Mesodermal cell (in vitro differentiated cells): ENCODE data around the gene CHI3L2.

Source experiments
- H3K27ac ChIP-seq: 2 replicates; pipeline ENCODE4 v1.7.0; 2013; ENCODE audit warnings: mild to moderate bottlenecking, low read depth, low read length, moderate library complexity; ENCODE audit not compliant: severe bottlenecking
- H3K36me3 ChIP-seq: 2 replicates; pipeline ENCODE4 v1.7.1; 2013; ENCODE audit warnings: mild to moderate bottlenecking, low read length, moderate library complexity; ENCODE audit not compliant: control insufficient read depth, insufficient read depth
- H3K4me1 ChIP-seq: one replicate; pipeline ENCODE4 v1.7.1; 2013; ENCODE audit warnings: mild to moderate bottlenecking, low read length; ENCODE audit not compliant: insufficient read depth, control insufficient read depth, poor library complexity, severe bottlenecking
- H3K4me3 ChIP-seq: 2 replicates; pipeline ENCODE4 v1.7.0; 2013; ENCODE audit warnings: low read length, control low read depth, mild to moderate bottlenecking; ENCODE audit not compliant: insufficient read depth, poor library complexity, severe bottlenecking; ENCODE audit errors: extremely low read depth
- H3K9me3 ChIP-seq: 2 replicates; pipeline ENCODE4 v1.7.1; 2013; ENCODE audit warnings: mild to moderate bottlenecking, low read length, moderate library complexity; ENCODE audit not compliant: control insufficient read depth
- WGBS, 2 experiments: methylation state at CpG; one replicate each; pipeline ENCODE4 v1.1.5; 2013; ENCODE audit warnings: missing lambda C conversion rate in 2 of 2; ENCODE audit not compliant: insufficient coverage in 2 of 2; 5-methylcytosine and 5-hydroxymethylcytosine counted together

CHI3L2 gene

GRCh38 chr1:111195002-111195684, 32.4 kb upstream of the CHI3L2 start:
- Histone ChIP-seq H3K36me3 (no peaks in the 10 kb centered on the region), H3K27ac (no peak overlapping the region), H3K4me3 (no peak overlapping the region), H3K4me1 (peaks cover 24% of the 10 kb centered on the region), H3K9me3 (no peaks in the 10 kb centered on the region)
- WGBS, 2 experiments: 81 to 92% methylated on average over 2 to 3 of the region's 4 CpGs

GRCh38 chr1:111196213-111196612, 31.3 kb upstream of the CHI3L2 start:
- Histone ChIP-seq H3K4me1 (peaks cover 27% of the 10 kb centered on the region), H3K4me3 (no peak overlapping the region)
- WGBS, 2 experiments: 70 to 94% methylated on average over 1 to 2 of the region's 2 CpGs

GRCh38 chr1:111197598-111198284, 29.8 kb upstream of the CHI3L2 start:
- 51 to 67% methylated on average over 2 to 5 of the region's 6 CpGs for WGBS, 2 experiments
- H3K36me3 ChIP-seq: no peaks in the 10 kb centered on the region
- no peak overlapping the region for H3K4me3 ChIP-seq

More at GRCh38 chr1:111196213-111196612, 31.3 kb upstream of the CHI3L2 start:
- Histone ChIP-seq H3K36me3 (no peaks in the 10 kb centered on the region), H3K27ac (no peak overlapping the region), H3K9me3 (no peaks in the 10 kb centered on the region)

GRCh38 chr1:111198836-111199235, 28.7 kb upstream of the CHI3L2 start:
- H3K36me3 ChIP-seq: no peaks in the 10 kb centered on the region
- H3K4me3 ChIP-seq: no peak overlapping the region
- no peaks in the 10 kb centered on the region for H3K9me3 ChIP-seq
- 85 to 88% methylated on average over 3 to 4 of the region's 5 CpGs for WGBS, 2 experiments
- peaks cover 12% of the 10 kb centered on the region for H3K4me1 ChIP-seq
- H3K27ac ChIP-seq: no peak overlapping the region

More at GRCh38 chr1:111197598-111198284, 29.8 kb upstream of the CHI3L2 start:
- Histone ChIP-seq H3K9me3 (no peaks in the 10 kb centered on the region), H3K27ac (no peak overlapping the region), H3K4me1 (peaks cover 18% of the 10 kb centered on the region)

GRCh38 chr1:111199329-111199728, 28.2 kb upstream of the CHI3L2 start:
- Histone ChIP-seq H3K4me3 (no peak overlapping the region), H3K4me1 (peaks cover 7% of the 10 kb centered on the region), H3K36me3 (no peaks in the 10 kb centered on the region), H3K27ac (no peak overlapping the region), H3K9me3 (no peaks in the 10 kb centered on the region)
- 94% methylated on average over 2 of the region's 3 CpGs for WGBS, 2 experiments

- H3K36me3 ChIP-seq: no peaks in the 10 kb centered on the region
- no peaks in the 10 kb centered on the region for H3K9me3 ChIP-seq
- 96 to 97% methylated on average over 16 to 17 of the region's 17 CpGs for WGBS, 2 experiments
- H3K4me1 ChIP-seq: peaks cover 5% of the 10 kb centered on the region
- no peak within 1 kb of the TSS for H3K4me3 ChIP-seq
- no peak within 1 kb of the TSS for H3K27ac ChIP-seq
Observed at GRCh38 chr1:111199881-111200801, 27.4 kb upstream of the CHI3L2 start, which contains the start of gene DENND2D. DENND2D (minus strand) TSS chr1:111200646; CDS start chr1:111200459, 187 bp downstream.

- peaks cover 5% of the 10 kb centered on the region for H3K4me1 ChIP-seq
- 83 to 88% methylated on average over 1 to 2 of the region's 3 CpGs for WGBS, 2 experiments
- H3K36me3 ChIP-seq: no peaks in the 10 kb centered on the region
- H3K4me3 ChIP-seq: no peak overlapping the region
- no peak overlapping the region for H3K27ac ChIP-seq
- no peaks in the 10 kb centered on the region for H3K9me3 ChIP-seq
Observed at GRCh38 chr1:111200802-111201161, 26.7 kb upstream of the CHI3L2 start.

- no peaks in the 10 kb centered on the region for H3K36me3 ChIP-seq
- 80 to 90% methylated on average over 3 to 4 of the region's 5 CpGs for WGBS, 2 experiments
- no peak overlapping the region for H3K4me3 ChIP-seq
Observed at GRCh38 chr1:111201275-111202090, 26.0 kb upstream of the CHI3L2 start.

GRCh38 chr1:111202366-111202706, 25.2 kb upstream of the CHI3L2 start:
- Histone ChIP-seq H3K4me3 (no peak overlapping the region), H3K9me3 (no peaks in the 10 kb centered on the region), H3K4me1 (peaks cover 5% of the 10 kb centered on the region), H3K36me3 (no peaks in the 10 kb centered on the region), H3K27ac (no peak overlapping the region)
- WGBS, 2 experiments: no CpG with 5 or more reads among the region's 1 CpG

More at GRCh38 chr1:111201275-111202090, 26.0 kb upstream of the CHI3L2 start:
- H3K4me1 ChIP-seq: peaks cover 5% of the 10 kb centered on the region
- H3K27ac ChIP-seq: no peak overlapping the region
- H3K9me3 ChIP-seq: no peaks in the 10 kb centered on the region
